Stimulated activated CD8-positive, alpha-beta memory T cell treated with anti-CD3 and anti-CD28 coated beads, Interleukin-4, amount 100 ng/mL, for 48 hours (primary cell): Measurements from ENCODE around the gene SCD5.
"Not testable (repeated sequence)": the region's sequence is repeated elsewhere in the genome, so short reads cannot be mapped to it uniquely, and the experiment has no call there.

ENCODE experiments used
- DNase-seq: peaks from one replicate; pipeline ENCODE4 v3.0.0-alpha.2; 2020

Gene SCD5

GRCh38 chr4:82798168-82799005 lies at the start of gene SCD5:
Gene SCD5, minus strand, starts transcription at chr4:82798796. Its CDS starts 259 bp downstream, at chr4:82798537.
- peak; percentile 79 for DNase-seq

- no peak for DNase-seq
These were observed 44.0 kb upstream of the SCD5 start for GRCh38 chr4:82842593-82842992.

DNA sequence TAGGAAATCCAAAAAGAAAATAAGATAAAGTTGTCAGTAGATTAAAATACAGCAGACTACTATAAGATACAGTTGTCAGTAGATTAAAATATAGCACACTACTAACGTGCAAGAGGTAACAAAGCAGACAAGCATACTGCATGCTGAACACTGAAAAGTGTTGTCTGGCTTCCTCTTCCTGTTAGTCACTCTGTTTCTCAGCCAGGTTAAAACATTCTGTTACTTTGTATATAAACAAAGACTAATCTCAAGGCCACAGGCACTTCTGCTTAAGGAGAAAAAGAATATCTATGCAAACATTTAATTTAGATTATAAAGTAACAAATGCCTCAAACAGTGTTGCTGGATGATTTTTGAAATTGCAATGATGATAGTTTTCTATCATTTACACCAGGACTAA lies 41.0 kb upstream of the SCD5 start:
- no peak for DNase-seq

DNA sequence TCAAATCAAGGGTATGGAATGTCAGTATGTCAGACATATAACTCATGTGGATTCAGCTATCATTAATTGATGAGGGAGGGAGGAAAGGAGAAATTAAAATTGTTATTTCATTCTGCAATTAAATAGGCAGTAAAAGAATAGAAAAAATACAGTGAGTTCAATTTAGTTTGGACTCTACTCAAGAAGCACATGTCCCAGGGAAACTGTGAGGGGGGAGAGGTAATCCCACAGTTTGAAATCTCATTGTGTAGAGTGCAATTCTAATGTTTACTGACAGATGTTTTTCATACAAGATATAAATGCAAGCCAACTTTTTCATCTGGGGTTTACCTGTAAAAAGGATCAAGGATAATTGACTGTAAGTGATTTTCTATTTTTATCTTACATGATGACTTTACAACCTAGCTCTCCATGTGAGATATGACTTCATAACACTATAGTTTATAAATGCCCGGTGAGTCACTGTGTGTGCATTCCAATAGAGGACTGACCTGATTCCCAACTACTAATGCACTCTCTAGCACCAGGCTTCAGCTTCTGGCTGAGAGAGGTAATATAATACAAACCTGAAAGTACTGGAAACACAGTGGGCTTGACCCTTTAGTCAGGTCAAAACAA lies 35.2 kb upstream of the SCD5 start:
- DNase-seq = no peak

DNA sequence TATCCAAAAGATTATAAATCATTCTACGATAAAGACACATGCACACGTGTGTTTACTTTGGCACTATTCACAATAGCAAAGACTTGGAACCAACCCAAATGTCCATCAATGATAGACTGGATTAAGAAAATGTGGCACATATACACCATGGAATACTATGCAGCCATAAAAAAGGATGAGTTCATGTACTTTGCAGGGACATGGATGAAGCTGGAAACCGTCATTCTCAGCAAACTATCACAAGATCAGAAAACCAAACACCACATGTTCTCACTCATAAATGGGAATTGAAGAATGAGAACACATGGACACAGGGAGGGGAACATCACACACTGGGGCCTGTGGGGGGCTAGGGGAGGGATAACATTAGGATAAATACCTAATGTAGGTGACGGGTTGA lies 34.5 kb upstream of the SCD5 start:
- DNase-seq = not testable (repeated sequence)

DNA sequence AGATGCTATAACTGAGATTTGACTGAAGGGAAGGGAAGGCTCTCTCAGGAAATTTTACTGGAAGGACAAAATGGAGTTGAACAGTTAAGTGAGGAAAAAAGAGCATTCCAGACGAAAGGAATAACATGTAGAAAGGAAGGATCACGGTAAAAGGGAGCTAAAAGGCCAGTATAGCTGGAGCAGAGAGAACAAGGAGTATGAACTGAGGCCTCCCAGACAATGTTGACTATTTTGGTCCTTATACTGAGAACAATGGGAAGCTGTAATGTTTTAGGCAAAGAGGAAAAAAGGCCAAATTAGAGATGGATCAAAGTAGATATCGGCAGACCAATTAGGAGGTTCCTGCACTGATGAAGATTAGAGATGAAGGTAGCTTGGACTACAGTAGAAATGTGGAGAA lies 26.8 kb upstream of the SCD5 start:
- DNase-seq = no peak

- no peak for DNase-seq
These were observed 24.5 kb upstream of the SCD5 start for GRCh38 chr4:82823062-82823461.

GRCh38 chr4:82820689-82821088 lies 22.1 kb upstream of the SCD5 start:
- no peak for DNase-seq

DNA sequence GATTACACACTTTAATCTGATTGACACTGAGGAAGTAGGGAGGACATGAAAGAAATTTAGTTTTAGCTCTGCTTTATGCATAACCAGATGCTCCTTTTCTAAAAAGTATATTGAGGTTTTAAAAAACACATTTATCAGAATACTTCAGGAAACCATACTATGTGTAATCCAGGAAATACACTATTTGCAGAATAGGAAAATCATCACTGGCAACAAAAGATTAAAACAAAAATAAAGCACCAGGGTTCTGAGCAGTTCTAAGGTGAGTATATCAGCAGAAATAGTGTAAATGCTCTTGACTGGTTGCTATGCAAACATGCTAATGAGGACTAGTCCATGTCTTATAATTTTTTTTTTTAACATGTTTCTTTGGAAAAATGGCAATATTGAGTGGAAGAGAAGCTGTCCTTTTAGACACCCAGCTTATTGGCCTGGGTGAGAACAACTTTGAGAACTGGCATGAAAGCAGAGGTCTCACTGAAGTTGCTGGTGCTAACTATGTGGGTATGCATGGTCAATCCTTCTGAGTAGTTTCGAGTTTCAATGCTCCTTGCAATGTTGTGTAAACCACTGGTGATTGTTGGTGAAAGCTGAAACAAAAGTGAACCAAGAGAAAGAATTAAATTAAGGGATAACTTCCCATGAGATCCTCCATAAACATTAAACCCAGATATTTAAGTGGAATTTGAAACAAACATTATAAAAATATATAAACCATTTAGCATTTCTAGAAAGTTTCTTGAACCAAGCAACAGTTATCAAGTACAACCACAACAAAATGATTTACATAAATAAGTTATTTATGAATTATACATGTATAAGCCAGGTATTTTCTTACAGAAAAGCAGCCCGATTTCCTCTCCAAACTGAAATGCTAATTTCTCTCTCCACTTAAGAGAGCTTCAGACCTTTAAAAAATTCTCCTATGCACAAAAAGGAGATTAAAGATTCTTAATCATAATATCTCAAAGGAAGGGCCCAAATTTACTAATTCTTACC lies 20.4 kb upstream of the SCD5 start:
- no peak for DNase-seq

DNA sequence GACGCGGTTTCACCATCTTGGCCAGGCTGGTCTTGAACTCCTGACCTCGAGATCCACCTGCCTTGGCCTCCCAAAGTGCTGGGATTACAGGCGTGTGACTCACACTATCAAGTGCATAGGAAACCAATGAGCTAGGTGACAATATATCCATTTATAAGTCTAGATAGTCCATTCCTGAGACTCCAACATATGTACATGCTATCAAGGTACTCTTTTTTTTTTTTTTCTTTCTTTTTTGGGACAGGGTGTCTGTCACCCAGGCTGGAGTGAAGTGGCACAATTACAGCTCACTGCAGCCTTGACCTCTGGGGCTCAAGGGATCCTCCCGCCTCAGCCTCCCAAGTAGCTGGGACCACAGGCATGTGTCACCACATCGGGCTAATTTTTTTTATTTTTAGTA lies 18.3 kb upstream of the SCD5 start:
- not testable (repeated sequence) for DNase-seq

GRCh38 chr4:82814034-82814433 lies 15.4 kb upstream of the SCD5 start:
- no peak for DNase-seq

DNA sequence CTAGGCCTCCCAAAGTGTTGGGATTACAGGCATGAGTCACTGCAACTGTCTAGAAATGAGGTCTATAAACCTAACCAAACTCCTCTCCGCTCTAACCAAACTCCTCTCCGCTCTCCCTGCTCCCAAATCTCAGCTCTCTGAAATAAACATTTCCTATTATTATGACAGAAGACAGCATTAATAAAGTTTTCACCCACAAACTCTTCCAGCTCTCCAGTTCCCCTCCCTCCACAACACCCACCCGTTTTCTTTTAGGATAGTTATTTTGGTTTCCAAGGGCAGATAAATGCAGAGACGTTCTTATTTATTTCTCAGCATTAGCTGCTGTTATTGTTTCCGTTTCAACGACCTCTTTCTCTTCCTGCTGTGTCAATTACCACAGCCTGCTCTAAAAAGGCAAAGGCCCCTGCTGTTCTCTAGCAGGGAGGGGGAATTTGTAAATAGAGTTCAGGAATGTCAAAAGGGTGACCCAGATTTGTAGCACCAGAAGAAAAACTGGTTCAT lies 13.3 kb upstream of the SCD5 start:
- no peak for DNase-seq

DNA sequence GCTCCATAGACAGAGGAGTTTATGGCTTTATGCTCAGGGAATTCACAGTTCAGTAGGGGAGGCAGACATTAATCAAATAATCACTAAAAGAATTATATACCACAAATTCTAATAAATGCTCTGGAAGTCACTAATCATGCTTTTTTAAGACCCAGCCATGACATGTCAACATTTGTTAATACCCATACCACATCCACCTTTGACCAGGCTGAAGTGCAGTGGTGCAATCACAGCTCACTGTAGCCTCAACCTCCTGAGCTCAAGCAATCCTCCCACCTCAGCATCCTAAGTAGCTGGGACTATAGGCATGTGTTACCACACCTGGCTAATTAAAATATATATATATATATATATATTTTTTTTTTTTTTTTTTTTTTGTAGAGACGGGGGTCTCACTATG lies 12.8 kb upstream of the SCD5 start:
- DNase-seq = no peak

- DNase-seq = no peak
These were observed 11.6 kb upstream of the SCD5 start for GRCh38 chr4:82810176-82810575.

DNA sequence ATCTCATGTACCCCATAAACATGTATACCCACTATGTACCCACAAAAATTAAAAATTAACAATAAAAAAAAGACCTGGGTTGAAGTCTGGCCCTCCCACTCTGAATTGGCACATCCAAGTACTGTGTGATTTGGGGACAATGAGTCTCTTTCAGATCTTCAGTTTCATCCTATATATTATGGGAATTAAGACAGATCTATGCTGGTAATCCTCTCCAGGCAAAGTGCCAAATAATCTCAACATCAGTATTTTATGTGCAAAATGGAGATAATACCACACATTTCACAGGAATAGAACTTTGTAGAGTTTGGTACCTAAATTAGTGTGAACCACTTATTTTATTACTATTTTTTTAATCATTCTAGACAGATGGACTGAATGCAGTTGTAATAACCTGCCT lies 11.0 kb upstream of the SCD5 start:
- no peak for DNase-seq

DNA sequence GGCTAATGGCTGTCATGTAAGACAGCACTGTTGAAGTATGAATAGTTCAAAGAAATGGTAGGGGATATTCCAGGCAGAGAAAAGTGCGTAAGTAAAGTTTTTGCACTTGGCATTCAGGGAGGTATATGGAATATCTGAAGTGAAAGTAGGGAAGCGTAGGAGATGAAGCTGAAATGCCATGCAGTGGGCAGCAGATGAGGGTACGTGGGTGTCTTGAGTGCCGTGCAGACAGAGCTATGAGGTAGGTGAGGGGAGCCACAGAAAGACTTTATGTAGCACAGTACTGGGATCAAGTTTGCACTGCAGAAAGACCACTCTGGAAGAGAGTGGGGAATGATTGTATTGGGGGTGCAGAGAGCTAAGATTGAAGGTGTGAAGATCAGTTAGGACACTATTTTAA lies 5.2 kb upstream of the SCD5 start:
- no peak for DNase-seq

- no peak for DNase-seq
These were observed 4.3 kb upstream of the SCD5 start for GRCh38 chr4:82802911-82803310.

- DNase-seq = no peak
These were observed 3.4 kb upstream of the SCD5 start for GRCh38 chr4:82801910-82802521.

DNA sequence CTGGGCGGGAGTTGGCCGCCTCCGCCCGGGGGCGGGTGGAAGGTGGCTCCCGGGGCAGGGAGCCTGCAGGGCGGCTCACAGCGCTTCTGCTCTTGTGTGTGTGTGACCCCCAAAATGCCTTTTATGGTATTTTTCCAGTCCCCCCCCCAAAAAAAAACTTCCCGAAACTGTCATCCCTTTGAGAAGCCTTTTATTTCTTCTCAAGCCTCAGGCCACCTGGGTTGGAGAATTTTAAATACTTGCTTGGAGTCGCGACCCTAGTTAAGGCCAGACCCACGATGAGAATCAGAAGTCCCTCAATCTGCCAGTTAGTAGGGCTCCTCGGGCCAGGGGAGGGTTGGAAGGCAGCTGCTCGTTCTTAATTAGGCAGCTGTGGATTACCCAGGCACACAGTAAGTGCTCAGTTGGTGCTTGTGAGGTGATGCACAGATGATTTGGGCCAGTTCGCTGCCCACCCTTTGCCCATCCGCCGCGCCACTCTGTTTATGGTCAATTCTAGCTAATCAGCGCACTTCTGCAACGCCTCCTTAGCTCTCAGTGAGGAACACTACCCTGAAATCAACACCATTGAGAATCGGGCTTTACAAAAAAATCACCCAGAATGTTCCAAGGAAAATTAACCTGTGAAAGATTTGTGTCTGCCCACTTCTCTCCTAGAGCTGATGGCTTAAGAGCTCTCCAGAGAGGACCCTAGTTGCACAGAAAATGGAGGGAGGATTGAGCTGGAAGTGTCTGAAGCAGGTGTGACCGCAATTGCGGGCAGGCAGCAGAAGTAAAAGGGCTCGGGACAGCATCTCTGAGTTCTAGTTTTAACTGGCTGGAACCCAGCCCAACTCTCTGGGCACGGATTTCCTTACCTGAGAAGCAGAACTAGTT lies 648 bp upstream of the SCD5 start:
- DNase-seq = peak; percentile 35

GRCh38 chr4:82797405-82798111 lies 1.0 kb downstream of the SCD5 start:
- peak; percentile 41 for DNase-seq

- DNase-seq = no peak
These were observed 1.6 kb downstream of the SCD5 start for GRCh38 chr4:82797040-82797404.
